HEK293T (cell line): ENCODE measurements around the gene SFSWAP.

Experiments
- ARNT ChIP-seq: fragments of 450-650 bp; IDR thresholded peaks from 2 replicates; pipeline ENCODE4 v1.6.1; 2017; ENCODE audit warnings: mild to moderate bottlenecking
- FOXK2 ChIP-seq: fragments of 450-650 bp; IDR thresholded peaks from 2 replicates; pipeline ENCODE4 v1.6.1; 2016; ENCODE audit warnings: mild to moderate bottlenecking
- FOXM1 ChIP-seq: fragments of 450-650 bp; IDR thresholded peaks from 2 replicates; pipeline ENCODE4 v1.6.1; 2017; ENCODE audit warnings: mild to moderate bottlenecking, borderline replicate concordance
- HDGF ChIP-seq: fragments of 450-650 bp; IDR thresholded peaks from 2 replicates; pipeline ENCODE4 v1.6.1; 2017; ENCODE audit warnings: antibody characterized with exemption, borderline replicate concordance
- L3MBTL2 ChIP-seq: fragments of 450-650 bp; conservative IDR thresholded peaks from 2 replicates; pipeline ENCODE4 v1.6.1; 2016; ENCODE audit warnings: mild to moderate bottlenecking
- SUZ12 ChIP-seq: fragments of 450-650 bp; IDR thresholded peaks from 2 replicates; pipeline ENCODE4 v1.6.1; 2016; ENCODE audit warnings: mild to moderate bottlenecking
- TARDBP ChIP-seq: fragments of 450-650 bp; IDR thresholded peaks from 2 replicates; pipeline ENCODE4 v1.6.1; 2016

DNA sequence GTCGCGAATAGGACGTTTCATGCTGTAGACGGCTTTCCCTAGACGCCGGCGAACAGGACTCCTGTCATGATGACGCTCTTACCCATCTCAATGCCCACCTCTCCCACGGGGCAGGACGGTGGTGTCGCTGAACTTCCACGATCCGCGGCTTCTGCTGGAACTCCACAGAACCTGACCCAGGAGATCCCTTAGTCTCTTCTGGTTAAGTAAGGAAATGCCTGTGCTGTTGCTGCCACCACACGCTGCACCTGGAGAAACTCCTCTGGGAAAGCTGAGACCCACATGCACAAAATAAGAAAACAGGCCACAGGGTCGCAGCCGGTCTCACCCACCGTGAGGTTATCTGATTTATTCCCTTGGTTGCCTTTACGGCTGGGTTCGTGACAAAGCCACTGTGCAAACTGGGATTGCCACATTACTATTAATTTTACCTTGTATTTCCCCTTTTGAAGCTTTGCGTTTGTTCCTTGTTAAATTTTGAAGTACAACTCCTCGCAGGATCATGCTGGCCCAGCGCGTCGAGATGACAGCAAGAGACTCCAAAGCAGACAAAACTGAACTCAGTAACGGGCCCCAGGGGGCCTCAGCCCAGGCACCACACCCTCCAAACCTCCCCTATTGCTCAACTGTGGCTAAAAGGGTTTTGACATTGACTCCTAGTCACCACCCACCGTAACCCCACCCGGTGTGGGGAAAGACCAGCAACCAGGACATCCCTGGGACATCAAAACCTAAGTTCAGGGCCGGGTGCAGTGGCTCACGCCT is 108.1 kb downstream of the SFSWAP start:
- no peak for TF ChIP-seq L3MBTL2
- TF ChIP-seq FOXM1: no peak
- no peak for TF ChIP-seq ARNT
- TF ChIP-seq TARDBP: no peak
- no peak for TF ChIP-seq FOXK2
- TF ChIP-seq SUZ12: no peak
- no peak for TF ChIP-seq HDGF
